Measurements from ENCODE around the gene ROBO1. TPM values are rescaled to one million over a fixed set of nuclear protein-coding genes. Genes with fewer than 3 reads are reported as not detected.
"Not testable (repeated sequence)": the region's sequence is repeated elsewhere in the genome, so short reads cannot be mapped to it uniquely, and the experiment has no call there.

Gene ROBO1
- total RNA-seq, 1 donor from 2014 or later = 31.7 TPM

DNA sequence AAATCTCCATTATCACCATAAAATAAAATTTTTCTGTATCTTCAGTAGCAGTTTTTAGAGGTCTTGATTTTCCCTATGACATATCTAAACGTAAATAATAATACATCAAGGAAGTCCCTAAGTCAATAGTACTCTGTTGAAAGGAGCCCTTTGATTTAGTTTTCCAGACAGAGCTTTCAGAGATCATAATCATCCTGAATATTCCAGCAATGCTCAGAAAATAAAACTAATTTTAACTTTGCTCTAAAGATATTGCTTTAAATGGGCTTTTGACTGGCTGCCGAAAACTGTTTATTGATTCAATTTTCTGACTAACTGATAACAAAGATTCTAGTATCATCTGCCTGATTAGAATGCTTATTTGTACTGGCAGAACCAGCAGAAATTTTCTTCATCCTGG lies 40.7 kb upstream of the ROBO1 start:
- Histone ChIP-seq H3K4me3 (ENCODE audit: low read depth, low read length) (no peak overlapping the region), H3K27me3 (ENCODE audit: control insufficient read depth, insufficient read depth, low read length) (no peaks in the 10 kb centered on the region), H3K36me3 (ENCODE audit: control insufficient read depth, insufficient read depth, low read length) (no peaks in the 10 kb centered on the region)
- no peak for DNase-seq (ENCODE audit: low read depth)
- TF ChIP-seq, protein P1, sequence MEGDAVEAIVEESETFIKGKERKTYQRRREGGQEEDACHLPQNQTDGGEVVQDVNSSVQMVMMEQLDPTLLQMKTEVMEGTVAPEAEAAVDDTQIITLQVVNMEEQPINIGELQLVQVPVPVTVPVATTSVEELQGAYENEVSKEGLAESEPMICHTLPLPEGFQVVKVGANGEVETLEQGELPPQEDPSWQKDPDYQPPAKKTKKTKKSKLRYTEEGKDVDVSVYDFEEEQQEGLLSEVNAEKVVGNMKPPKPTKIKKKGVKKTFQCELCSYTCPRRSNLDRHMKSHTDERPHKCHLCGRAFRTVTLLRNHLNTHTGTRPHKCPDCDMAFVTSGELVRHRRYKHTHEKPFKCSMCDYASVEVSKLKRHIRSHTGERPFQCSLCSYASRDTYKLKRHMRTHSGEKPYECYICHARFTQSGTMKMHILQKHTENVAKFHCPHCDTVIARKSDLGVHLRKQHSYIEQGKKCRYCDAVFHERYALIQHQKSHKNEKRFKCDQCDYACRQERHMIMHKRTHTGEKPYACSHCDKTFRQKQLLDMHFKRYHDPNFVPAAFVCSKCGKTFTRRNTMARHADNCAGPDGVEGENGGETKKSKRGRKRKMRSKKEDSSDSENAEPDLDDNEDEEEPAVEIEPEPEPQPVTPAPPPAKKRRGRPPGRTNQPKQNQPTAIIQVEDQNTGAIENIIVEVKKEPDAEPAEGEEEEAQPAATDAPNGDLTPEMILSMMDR (IDR thresholded peaks at IDR 0.05; ENCODE audit: insufficient read depth, low read length, poor library complexity, severe bottlenecking) = no peak

DNA sequence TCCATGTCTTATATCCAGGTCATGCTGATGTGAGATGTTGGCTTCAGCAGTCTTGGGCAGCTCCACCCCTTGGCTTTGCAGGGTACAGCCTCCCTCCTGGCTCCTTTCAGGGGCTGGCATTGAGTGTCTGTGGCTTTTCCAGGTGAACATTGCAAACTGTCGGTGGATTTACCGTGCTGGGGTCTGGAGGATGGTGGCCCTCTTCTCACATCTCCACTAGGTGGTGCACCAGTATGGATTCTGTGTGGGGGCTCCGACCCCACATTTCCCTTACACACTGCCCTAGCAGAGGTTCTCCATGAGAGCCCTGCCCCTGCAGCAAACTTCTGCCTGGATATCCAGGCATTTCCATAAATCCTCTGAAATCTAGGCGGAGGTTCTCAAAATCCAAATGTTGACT lies 22.4 kb upstream of the ROBO1 start:
- not testable (repeated sequence) for DNase-seq (ENCODE audit: low read depth); H3K27me3 ChIP-seq (ENCODE audit: control insufficient read depth, insufficient read depth, low read length)

DNA sequence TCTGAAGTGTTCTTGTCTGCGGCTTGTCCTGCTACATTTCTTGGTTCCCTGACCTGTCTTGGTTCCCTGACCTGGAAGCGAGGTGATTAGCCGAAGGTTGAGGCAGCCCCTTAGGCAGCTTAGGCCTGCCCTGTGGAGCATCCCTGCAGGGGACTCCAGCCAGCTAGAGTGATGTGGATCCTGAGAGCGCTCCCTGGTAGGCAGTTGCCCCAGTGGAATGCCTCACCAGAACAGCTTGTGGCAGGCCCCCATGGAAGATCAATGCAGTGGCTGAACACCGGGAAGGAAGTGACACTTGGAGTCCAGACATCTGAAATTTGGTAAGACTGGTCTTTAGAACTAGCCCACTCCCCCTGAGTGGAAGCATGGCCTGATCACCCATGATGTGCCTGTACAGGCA lies 5.5 kb upstream of the ROBO1 start:
- Histone ChIP-seq H3K4me3 (ENCODE audit: low read depth, low read length) (no peak overlapping the region), H3K27me3 (ENCODE audit: control insufficient read depth, insufficient read depth, low read length) (no peaks in the 10 kb centered on the region), H3K36me3 (ENCODE audit: control insufficient read depth, insufficient read depth, low read length) (no peaks in the 10 kb centered on the region)
- no peak for DNase-seq (ENCODE audit: low read depth)
- TF ChIP-seq, protein P1 (IDR thresholded peaks at IDR 0.05; ENCODE audit: insufficient read depth, low read length, poor library complexity, severe bottlenecking) = no peak

More for the DNA sequence above, 22.4 kb upstream of the ROBO1 start:
- not testable (repeated sequence) for H3K4me3 ChIP-seq (ENCODE audit: low read depth, low read length); H3K36me3 ChIP-seq (ENCODE audit: control insufficient read depth, insufficient read depth, low read length)

DNA sequence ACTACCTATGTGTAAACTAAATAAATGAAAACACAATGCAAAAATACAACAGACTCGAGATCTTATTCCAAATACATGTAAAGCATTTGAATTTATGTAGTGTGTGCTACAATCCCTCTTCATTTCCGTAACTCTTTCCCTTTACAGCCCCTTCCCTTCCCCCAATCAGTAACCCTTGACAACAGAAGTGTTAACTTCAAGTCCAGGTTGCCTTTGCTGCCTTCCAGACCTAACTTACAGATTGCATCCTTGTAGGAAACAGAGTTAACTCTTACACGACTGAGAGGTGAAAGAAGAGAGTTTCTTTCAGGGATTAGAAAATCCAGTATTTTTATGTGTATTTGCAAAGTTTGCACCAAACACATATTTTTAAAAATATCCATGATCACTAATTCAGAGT lies 1.4 kb upstream of the ROBO1 start:
- TF ChIP-seq, protein P1 (IDR thresholded peaks at IDR 0.05; ENCODE audit: insufficient read depth, low read length, poor library complexity, severe bottlenecking) = no peak
- no peak for DNase-seq (ENCODE audit: low read depth)
- Histone ChIP-seq H3K4me3 (ENCODE audit: low read depth, low read length) (no peak overlapping the region), H3K36me3 (ENCODE audit: control insufficient read depth, insufficient read depth, low read length) (no peaks in the 10 kb centered on the region), H3K27me3 (ENCODE audit: control insufficient read depth, insufficient read depth, low read length) (peaks cover 25% of the 10 kb centered on the region)

DNA sequence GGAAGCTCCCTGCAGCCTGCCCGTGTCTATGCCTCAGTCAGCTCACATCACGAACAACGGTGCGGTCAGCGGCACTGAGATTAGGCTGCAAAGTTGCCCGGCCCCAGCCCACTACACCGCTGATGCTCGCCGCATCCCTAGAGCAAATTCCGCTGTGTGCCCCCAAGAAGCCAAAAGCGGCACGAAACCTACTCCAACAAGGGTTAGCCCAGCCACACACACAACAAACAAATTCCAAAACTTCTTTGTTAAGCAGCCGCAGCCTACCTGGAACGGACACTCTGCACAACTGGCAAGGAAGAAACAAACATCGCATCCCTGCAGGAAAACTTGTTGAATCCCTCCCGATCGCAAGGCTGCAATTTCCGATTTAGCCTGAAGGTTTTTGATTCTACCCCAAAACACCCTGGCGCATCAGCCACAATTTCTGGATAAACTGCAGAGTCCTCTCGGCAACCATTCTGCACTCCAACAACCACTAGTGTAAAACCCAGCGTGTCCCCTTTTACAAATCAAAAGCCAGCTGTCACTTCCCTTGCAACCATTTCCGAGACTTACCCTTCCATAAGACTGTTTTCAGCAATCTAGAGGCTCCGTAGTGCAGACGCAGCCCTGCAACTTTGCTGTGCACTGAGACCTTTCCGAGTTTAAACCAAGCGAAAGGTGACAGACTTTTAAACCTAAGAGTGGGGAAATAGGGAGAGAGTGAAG lies 449 bp downstream of the ROBO1 start:
- no peaks in the 10 kb centered on the region for H3K36me3 ChIP-seq (ENCODE audit: control insufficient read depth, insufficient read depth, low read length)
- no peak for DNase-seq (ENCODE audit: low read depth)
- peak overlapping the region; percentile 39 for H3K4me3 ChIP-seq (ENCODE audit: low read depth, low read length)
- peaks cover 25% of the 10 kb centered on the region for H3K27me3 ChIP-seq (ENCODE audit: control insufficient read depth, insufficient read depth, low read length)
- TF ChIP-seq, protein P1 (IDR thresholded peaks at IDR 0.05; ENCODE audit: insufficient read depth, low read length, poor library complexity, severe bottlenecking) = peak; percentile 23

DNA sequence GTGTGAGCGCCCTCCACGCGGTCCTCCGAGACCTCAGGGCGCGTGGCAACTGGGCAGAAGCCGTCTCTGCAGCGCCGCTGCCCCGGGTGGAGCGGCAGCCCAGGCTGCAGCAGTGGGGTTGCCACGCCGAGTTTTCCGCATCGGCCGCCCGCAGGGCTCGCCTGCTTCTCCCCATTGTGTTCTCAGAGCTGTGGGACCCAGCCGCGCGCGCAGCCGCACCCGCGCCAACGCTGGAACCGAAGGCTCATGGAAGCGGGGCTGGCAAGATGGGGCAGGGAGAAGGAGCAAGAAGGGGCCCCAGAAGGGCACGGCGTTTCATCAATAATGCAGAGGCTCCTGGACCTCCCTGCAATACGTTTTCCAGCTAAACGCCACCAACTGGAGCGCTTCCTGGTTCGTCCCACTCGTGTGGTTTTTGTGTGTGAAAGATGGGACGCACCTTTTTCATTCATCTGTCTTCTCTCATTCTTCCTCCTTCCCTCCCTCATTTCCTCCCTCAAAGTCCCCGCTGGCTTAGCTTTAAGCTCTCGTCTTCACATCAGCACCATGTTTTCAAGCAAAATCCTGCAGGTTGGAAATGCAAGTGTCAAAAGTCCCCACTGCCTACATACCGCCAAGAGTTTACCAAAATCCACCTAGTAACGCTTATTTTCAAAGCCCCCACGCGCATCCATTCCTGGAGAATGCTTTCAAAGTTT lies 1.2 kb downstream of the ROBO1 start:
- H3K36me3 ChIP-seq (ENCODE audit: control insufficient read depth, insufficient read depth, low read length) = no peaks in the 10 kb centered on the region
- peaks cover 25% of the 10 kb centered on the region for H3K27me3 ChIP-seq (ENCODE audit: control insufficient read depth, insufficient read depth, low read length)
- DNase-seq (ENCODE audit: low read depth) = no peak
- TF ChIP-seq, protein P1 (IDR thresholded peaks at IDR 0.05; ENCODE audit: insufficient read depth, low read length, poor library complexity, severe bottlenecking) = no peak
- H3K4me3 ChIP-seq (ENCODE audit: low read depth, low read length) = peak overlapping the region; percentile 39
